NCI-H1092 (cell line): Measurements from ENCODE around the gene PSMC2.
A peak's percentile ranks its signal among the peaks of the same experiment; 100 is the strongest.

Experiments used
- DNase-seq: peaks from one replicate; lab custom pipeline; 2025; lab: John Stamatoyannopoulos, UW

The PSMC2 gene

DNA sequence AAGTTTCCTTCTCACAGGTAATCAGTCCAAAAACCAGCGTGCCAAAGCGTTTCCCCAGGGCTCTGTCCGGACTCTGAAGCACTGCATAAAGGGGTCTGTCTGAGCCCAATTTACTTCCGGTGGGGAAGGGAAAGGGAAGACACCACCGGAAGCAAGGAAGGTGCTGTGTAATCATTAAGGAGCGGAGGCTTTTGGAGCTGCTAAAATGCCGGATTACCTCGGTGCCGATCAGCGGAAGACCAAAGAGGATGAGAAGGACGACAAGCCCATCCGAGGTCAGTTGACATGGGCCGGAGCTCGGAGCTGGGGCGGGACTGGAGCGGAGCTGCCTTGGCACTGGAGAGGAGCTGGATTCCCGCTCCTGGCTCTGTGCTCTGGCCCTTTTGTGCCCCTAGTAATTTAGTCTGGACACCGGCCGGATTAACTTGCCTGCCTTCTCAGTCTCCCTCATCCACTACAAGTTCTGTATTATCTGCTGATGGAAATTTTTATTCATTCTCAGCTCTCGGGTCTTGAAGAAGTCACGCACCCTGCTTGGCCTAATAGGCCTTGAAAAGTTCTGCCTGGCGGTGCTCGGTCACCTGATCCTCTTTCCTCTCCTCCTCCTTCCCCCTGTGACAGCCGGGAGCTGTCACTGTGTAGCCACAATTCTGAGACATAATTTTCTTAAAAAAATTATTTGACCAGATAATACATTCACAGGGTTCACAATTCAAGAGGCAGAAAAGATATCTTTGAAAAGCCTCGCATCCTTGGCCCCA is at the start of gene PSMC2:
TSS of gene PSMC2 (plus strand) at position 137 of the 761 bp plus-strand sequence. CDS start at position 206, 69 bp downstream.
- peak; percentile 88 for DNase-seq

DNA sequence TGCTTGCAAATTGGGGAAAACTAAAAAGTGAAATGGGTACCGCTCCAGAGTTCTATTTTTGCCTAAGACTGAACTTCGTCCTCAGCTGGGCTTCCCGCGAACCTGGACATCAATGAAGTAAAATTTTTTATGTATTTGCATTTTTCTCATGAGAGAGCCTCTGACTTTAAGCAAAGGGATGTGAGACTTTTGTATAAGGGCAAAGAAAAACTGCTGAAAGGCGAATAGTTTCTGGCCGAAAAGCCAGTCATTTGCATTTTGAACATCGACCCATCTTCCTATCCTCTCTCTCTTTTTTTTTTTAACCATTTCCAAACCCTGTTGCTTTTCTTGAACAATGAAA is 49.6 kb upstream of the PSMC2 start:
- DNase-seq = no peak

DNA sequence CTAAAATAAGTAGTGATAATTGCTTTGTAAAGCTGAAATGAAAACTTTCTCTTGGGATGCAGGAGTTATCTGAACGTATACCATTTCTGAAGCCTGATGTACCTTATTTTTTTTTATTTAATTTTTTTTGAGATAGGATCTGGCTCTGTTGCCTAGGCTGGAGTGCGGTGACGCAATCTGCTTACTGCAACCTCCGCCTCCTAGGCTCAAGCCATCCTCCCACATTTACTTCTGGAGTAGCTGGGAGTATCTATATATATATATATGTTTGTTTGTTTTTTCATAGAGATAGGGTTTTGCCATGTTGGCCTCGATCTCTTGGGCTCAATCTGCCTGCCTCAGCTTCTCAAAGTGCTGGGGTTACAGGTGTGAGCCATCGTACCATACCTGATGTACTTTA is 47.8 kb upstream of the PSMC2 start:
- no peak for DNase-seq

DNA sequence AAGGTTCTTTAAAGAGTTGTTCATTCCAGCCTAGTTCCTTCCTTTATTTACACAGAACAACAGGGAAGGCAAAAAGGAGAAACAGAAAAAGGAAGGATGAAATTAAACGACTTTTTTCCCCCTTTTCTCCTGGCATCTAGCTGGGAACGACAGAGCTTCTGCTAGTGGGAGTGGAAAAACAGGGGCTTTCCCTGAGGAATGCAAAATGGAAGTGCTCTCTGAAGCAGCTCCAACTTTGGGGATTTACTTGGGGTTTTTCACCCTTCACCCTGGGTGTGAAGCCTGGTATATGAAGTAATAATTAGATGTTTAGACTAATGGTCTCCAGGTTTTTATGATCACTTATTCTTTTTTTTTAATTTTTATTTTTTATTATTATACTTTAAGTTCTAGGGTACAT is 46.0 kb upstream of the PSMC2 start:
- DNase-seq = no peak

DNA sequence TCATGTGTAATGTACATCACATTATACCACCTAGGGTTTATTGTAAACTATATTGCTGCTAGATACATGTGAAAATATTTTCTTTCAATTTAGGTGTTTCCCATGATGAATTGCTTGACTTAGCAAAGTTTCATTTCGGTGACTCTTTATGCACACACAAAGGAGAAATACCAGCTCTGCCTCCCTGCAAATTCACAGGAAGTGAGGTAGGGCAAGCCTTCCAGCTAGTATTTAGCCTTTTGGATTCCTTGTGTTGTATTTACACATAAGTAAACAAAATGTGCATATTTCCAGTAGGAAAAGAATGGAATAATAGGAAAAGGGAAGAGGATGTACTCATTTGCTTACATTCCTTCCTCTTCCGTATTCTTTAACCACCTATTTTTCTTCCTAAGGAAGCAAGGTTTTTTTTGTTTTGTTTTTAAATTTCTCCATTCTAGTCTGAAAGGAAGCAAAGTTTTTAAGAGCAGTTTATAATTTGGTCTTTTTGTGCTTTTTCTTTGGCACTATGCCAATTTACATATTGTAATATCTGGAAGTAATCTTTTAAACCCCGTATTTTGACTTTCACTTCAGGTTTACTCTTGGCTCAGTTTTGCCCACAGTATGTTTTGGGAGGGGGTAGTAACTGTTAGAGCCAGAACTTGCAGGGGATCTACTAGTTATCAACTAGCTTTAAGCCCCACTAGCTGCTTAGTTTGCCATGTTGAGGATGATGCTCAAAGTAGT is 39.8 kb upstream of the PSMC2 start:
- no peak for DNase-seq

DNA sequence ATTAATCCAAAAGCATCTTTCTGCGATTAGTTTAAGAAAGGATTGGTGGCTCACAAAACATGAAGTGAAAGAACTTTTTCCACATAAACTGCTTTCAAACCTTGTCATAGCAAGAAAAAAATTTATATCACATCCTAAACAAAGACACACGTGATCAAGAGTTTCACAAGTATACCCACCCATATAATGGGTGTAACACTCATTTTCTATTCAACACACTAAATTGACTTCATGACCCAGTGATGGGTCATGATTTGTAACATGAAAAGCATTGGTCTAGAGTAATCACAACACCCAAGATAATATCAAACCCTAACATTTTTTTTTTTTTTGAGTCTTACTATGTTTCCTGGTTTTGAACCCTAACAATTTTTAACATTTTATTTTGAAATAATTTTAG is 32.6 kb upstream of the PSMC2 start:
- DNase-seq = no peak

DNA sequence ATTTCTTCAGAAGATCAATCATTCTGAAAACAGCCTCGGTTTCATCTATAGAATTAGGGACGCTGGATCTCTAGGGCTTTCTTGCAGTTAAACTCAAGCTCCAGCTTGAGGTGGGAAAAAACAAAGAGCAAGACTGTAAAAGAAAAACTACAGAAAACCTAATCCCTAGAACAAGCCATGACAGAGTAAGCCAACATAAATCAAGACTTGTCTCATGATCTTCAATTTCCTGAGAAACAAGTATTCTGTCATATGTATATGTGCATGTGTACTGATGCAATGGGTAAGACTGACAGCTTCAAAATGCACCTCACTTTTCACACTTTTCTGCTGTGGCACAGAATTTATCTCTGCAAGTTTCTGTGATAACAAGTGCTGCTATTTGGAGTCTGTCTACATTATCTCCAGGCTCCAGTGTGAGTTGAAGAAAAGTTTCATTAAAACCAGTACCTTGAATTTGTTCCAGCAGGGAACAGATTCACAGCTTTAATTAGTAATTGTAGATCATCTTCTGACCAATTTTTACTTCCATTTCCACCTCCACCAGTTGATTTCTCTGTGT is 31.0 kb upstream of the PSMC2 start:
- no peak for DNase-seq

DNA sequence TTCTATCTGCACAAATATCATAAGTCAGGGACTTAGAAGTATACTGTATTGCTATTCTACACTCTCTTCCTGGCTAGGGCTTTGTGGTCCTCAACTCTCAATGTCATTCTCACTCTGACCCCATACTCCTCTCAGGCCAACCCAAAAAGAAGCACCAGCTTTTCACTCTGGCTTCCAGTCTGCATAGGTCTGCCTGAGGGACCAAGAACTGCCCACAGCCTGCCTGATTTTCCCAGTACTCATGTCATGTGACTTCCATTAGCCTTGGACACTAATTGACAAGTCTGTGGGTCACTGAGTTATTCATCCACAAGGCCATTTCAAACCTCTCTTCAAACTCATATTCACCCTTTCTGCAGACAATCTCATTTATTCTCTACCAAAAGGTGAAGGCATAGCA is 30.4 kb upstream of the PSMC2 start:
- DNase-seq = no peak

DNA sequence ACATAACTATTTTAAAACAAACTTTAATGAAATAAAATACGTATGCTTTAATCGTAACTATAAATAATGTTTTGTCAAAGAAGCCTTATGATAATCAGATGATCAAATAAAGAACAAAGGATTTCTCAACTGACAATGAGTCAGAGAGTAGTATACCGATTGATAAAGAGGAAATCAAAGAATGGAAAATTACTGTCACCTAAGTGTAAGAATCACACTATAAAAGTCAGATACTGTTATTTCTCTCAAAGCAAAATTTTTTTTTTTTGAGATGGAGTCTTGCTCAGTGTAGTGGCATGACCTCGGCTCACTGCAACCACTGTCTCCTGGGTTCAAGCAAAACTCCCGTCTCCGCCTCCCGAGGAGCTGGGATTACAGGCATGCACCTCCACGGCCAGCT is 21.7 kb upstream of the PSMC2 start:
- no peak for DNase-seq

DNA sequence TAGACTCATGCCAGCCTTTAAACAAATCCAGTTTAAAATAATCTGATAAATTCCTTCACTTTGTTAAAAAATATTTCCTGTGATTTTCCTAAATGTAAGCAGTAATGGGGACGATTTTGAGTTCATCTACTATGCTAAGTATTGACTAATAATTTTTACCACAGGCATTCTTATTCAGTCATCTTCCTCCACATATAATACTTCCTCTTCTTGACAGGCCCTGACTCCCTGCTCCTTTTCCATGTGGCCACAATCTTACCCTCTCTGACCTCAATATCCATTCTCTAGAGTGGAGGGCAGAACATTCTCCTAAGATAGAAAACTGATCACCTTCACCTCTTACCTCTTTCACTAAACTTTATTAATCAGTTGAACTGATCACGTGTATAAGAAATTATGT is 10.7 kb upstream of the PSMC2 start:
- DNase-seq = no peak

DNA sequence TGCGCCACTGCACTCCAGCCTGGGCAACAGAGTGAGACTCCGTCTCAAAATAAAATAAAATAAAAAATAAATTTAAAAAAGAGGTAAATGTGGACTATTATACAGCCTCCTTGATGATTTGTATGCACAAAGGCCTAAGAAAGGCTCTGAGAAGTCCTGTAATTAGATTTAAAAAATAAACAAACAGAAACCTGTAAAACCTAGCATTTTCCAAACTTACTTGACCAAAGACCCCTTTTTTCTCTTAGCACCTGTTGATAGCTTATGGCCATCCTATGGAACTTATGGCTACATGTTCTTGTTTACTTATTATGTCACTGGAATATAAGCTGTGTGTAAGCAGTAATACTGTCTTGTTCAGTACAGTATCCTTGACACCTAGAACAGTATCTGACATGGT is 8.6 kb upstream of the PSMC2 start:
- DNase-seq = no peak

DNA sequence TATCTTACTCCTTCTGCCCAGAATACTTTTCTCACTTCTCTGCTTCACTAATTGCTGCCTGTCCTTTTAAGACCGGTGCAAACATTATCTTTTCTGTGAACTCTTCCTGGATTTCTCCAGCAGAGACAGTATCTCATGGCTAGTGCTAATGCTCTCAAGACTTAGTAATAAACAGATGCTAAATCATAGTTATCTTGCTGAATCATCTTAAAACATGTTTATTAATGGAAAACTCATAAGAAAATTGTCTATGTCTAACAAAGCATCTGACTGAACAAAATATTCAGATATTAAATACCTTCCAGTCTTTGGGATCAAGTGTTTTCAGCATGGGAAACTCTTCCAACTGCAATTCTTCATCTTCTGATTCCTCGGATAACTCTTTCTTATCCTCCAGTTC is 6.0 kb upstream of the PSMC2 start:
- DNase-seq = no peak

DNA sequence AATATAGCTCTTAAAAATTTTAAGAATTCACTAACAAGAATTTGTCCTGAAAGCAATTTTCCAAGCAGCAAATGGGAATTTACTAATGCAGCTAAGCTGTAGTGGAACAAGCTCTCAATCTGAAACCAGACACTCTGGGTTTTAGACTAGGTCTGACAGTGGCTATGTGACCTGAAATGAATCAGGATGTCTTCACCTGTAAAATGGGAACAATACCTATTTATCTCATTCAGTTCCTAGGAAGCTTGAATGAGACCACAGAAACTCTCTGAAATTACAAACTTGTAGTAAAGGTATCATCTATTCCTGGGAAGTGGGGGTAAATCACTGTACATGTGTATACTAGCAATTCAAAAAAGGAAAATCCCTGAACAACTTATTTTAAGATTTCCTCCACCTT is 4.1 kb upstream of the PSMC2 start:
- no peak for DNase-seq

DNA sequence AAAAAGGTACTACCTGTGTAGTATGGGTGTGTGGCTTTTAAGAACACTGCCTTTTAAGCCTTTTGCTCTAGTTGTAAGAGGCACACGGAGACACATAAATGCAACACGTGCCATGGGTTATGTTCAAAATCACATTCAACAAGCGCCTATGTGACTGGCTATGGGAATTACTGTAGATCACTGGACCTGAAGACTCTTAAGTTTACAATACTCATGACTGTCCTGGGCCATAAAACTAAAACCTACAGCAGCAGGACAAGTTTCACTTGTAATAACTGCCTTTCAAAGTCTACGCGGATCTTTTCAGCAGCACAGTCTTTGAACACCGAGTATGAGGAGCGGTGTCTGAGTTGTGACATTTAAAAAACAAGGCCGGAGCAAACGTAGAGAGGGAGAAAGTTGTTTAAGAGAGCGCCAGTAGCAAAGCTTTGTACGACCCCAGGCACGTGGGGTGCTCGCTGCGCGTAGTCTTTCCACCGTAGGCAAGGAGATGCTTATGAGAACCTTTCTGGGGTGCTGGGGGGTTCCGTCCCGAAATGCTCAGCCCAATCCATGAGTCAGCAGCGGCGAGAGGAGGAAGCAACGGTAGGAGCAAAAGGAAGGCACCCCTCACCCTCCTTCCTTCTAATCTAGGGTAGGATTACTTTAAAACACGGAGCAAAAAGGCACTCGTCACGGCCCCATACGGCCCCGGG is 3.5 kb upstream of the PSMC2 start:
- no peak for DNase-seq

DNA sequence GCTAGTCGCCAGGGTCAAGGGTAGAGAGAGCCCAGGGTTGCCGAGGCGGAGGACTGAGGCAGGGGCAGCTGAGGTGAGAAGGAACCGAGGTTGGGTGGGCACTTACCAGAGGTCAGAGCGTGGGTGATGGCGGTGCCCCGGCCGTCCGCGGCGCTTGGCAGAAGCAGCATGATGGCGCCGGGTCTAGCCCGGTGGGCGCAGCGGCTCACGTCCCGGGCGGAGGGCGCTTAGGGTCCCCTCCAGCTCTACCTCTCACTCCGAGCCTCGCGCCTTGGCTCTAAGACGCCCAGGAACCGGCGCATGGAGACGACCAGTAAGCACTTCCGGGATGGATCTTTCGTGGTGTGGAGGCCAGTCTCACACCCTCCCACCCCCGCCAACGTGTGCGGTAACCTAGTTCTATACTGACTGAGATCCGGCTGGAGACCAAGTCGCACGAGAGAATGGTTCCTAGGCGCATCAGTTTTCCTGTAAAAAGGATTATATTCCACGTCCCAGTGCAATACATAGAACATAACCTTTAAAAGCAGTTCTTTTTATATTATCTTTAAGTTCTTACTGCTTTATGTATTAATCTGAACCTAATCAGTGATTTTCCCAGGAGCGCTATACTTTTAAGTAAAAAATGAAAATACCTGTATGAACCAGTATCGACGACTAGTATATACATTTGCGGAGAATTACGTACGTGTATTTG is 2.8 kb upstream of the PSMC2 start, which contains the start of gene DNAJC2:
TSS of gene DNAJC2 (minus strand) at position 315 of the 697 bp plus-strand sequence. CDS start at position 170, 145 bp downstream.
- peak; percentile 94 for DNase-seq

DNA sequence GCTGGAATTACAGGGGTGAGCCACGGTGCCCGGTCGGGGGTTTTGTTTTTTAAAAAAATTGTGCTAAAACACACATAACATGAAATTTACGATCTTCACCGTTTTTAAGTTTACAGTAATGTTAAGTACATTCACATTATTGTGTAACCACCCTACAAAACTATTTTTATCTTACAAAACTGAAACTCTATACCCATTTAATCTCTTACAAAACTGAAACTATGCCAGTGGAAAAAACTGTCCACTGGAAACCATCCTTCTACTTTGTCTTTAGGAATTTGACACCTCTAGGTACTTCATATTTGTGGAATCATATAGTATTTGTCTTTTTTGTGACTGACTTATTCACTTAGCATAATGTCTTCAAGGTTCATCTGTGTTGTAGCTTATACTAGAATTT is 1.0 kb upstream of the PSMC2 start:
- no peak for DNase-seq

DNA sequence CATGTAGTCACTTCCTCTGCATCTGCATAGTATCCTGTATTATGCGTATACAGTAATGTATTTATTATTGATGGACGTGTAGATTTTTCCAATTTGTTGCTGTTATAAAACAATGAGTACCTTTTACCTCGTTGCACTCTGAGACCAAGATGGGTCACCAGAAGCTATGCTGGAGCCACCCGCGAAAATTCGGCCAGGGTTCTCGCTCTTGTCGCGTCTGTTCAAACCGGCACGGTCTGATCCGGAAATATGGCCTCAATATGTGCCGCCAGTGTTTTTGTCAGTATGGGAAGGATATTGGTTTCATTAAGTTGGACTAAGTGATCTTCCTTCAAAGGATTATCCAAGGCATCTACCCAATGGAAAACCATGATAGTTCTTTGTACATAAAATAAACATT is 1.0 kb downstream of the PSMC2 start:
- no peak for DNase-seq

DNA sequence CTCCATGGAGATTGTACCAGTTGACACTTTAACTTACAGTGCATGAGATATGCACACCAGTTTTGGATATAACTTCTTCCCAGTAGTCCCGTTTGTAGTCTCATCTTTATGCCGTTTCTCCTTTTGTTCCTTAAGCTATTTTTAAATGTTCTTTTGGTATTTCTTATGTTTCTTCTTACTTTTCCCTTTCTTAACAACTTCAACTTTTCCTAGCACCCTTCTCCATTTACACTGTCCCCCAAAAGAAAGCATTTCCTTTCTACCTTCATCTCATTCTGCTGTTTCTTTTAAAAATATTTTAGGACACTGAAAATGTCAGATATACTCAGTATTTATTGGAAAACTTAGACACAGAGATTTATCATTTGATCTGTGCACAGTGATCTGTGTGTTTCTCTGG is 1.5 kb downstream of the PSMC2 start:
- DNase-seq = no peak

DNA sequence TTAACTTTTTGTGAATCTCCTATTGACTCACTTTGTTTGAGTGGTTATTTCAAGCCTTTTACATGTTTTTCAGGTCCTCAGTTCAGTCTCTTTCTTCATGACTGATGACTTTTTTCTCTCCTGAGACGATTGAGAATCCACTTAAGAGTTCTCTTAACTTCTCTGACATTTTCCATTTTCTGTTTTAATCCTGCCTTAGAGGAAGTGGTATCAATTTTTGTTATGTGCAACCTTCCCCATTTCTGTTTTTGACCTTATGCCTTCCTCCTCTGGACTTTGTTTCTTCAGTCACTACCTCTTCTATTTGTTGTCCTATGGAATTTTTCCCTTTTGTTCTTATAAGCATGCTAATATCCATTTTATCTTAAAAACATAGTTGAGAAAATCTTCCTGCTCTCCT is 2.4 kb downstream of the PSMC2 start:
- DNase-seq = no peak

DNA sequence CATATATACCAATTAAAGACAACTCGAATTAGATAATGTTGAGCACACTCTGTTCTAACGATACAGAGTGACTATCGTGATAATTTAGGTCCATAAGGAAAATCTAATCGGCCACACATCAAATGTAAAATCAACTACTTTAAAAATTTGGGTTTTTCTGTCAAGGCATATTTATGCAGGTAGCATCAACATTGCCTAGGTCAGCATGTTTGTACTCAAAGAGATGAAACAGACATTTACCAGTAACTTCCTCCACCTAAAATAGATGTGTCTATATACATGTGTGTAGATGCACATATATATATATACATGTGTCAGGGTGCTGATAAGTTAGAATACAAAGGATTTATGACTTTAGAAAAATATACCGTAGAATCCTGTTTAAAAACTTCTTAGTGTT is 22.0 kb downstream of the PSMC2 start:
- no peak for DNase-seq

DNA sequence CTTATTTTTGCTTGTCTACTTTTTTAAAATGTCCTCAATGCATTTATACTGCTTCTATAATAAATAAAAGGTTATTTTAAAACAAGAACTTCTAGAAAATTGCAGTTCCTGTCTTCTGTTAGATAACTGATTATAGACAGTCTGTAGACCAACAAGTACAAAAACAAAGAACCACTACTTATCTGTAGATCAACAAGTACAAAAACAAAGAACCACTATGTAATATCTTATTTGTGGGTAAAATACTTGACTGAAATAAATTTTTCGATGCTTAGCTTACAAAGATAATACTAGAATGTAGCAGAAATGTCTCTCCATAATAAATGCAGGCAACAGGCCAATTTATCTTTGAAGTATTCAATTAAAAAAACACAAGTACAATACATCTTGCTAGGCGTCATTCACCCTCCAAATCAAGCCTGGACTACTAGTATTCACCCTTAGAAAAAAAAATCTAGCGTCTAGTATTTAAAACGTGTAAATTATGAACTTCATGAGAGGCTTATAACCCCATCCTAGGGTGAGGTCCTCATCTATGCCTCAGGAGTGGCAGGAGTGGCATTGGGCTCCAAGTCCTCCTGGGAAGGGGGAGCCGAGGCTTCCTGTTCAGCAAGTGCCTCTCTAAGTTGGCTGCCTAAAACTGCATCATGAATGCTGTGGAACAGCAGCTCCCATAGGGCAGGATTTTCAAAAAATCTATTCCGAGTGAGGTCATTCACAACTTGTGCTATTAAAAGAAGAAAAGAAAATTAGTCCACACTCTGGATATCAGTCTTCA is 26.6 kb downstream of the PSMC2 start:
- no peak for DNase-seq
